Spleen (tissue), 11 donors: ENCODE measurements around the gene TRAPPC4. TPM values are rescaled to one million over a fixed set of nuclear protein-coding genes. Genes with fewer than 3 reads are reported as not detected.
"Not testable (repeated sequence)": the region's sequence is repeated elsewhere in the genome, so short reads cannot be mapped to it uniquely, and the experiment has no call there.

Experiments used
- DNase-seq: peaks from one replicate; pipeline ENCODE4 v3.0.0-alpha.2; 2020
- H3K27ac ChIP-seq, 8 donors: fragments of 200-600 bp; sonication (generic) in 7 of 8; 1 replicate in 4 of 8; 2 replicates in 4 of 8; pipeline versions ENCODE4 v1.5.0 to v1.8.0; 2016 to 2021; ENCODE audit warnings: inconsistent platforms in 4 of 8, mild to moderate bottlenecking in 4 of 8, moderate library complexity in 1 of 8
- H3K27me3 ChIP-seq, 7 donors: fragments of 200-600 bp; sonication (generic) in 6 of 7; replicated peaks in 1 of 7; 1 replicate in 4 of 7; 2 replicates in 3 of 7; pipeline versions ENCODE4 v1.5.0 to v1.8.0; 2016 to 2021; ENCODE audit warnings: inconsistent platforms in 3 of 7, mild to moderate bottlenecking in 1 of 7
- H3K36me3 ChIP-seq, 6 donors: fragments of 200-600 bp; sonication (generic) in 5 of 6; 1 replicate in 4 of 6; 2 replicates in 2 of 6; pipeline versions ENCODE4 v1.5.0 to v1.8.0; 2016 to 2021; ENCODE audit warnings: inconsistent platforms in 2 of 6
- H3K4me1 ChIP-seq, 6 donors: fragments of 200-600 bp; sonication (generic) in 5 of 6; 1 replicate in 3 of 6; 2 replicates in 3 of 6; pipeline versions ENCODE4 v1.5.0 to v1.8.0; 2016 to 2021; ENCODE audit warnings: inconsistent platforms in 3 of 6
- H3K4me3 ChIP-seq, 8 donors: fragments of 200-600 bp; sonication (generic) in 7 of 8; 1 replicate in 4 of 8; 2 replicates in 4 of 8; pipeline versions ENCODE4 v1.5.0 to v1.8.0; 2016 to 2021; ENCODE audit warnings: inconsistent platforms in 4 of 8, mild to moderate bottlenecking in 4 of 8, moderate library complexity in 2 of 8
- H3K9me3 ChIP-seq, 8 donors: fragments of 200-600 bp; sonication (generic) in 7 of 8; 1 replicate in 4 of 8; 2 replicates in 4 of 8; pipeline versions ENCODE4 v1.5.0 to v1.8.0; 2016 to 2021; ENCODE audit warnings: inconsistent platforms in 4 of 8
- CTCF ChIP-seq, 11 experiments: fragments of 200-600 bp in 7 of 11; fragments of 450-650 bp in 4 of 11; sonication (generic) in 4 of 11; IDR thresholded peaks in 8 of 11; conservative IDR thresholded peaks in 3 of 11; 1 replicate in 7 of 11; 2 replicates in 4 of 11; pipeline versions ENCODE4 v1.4.0 to v1.8.0; 2016 to 2021; ENCODE audit warnings: antibody characterized with exemption in 11 of 11, inconsistent platforms in 4 of 11, mild to moderate bottlenecking in 1 of 11
- POLR2A ChIP-seq, 3 donors: fragments of 450-650 bp; IDR thresholded peaks; one replicate each; pipeline ENCODE4 v1.5.1; 2017; ENCODE audit warnings: antibody characterized with exemption in 3 of 3, mild to moderate bottlenecking in 1 of 3
- POLR2AphosphoS5 ChIP-seq, 3 donors: sonication (generic); formaldehyde crosslinking; IDR thresholded peaks; one replicate each; pipeline ENCODE4 v1.5.1; 2017; ENCODE audit warnings: antibody characterized with exemption in 3 of 3
- whole genome bisulfite sequencing, 5 donors: extraction: QIAGEN DNeasy Blood & Tissue Kit in 3 of 5; methylation state at CpG; one replicate each; pipeline versions ENCODE4 v1.1.5 to v1.1.7; 2013 to 2018; 5-methylcytosine and 5-hydroxymethylcytosine counted together
- intact Hi-C: fragments of 100-400 bp; cut with DNase I; formaldehyde crosslinking; loops from one replicate; pipeline ENCODE4 v1.15.0; 2023; ENCODE audit warnings: low total_unique reads
- polyA plus RNA-seq, 3 donors: library from polyadenylated mRNA; stranded (reverse); fragments of 200-250 nt; gene quantifications; one replicate each; pipeline ENCODE4 v1.2.1, GENCODE V29; 2013
- total RNA-seq, 7 donors: library from RNA; depleted of rRNA in 3 of 7; stranded (reverse); fragments of >200 nt in 3 of 7; fragmentation: NEBNext Ultra II Directional in 4 of 7; extraction: Animal tissue kit (Norgen Biotek cat#: 25700) in 4 of 7; gene quantifications; one replicate each; pipeline versions ENCODE4 v1.1.0 to v1.2.1, GENCODE V29; 2016 to 2021
- donor health status: healthy with polysubstance abuse.
- donor health status: DM: no; HTN: no; CAD: no; lungs with moderate emphysema.
- donor health status: DM: no; HTN: no; CAD: no.
- donor health status: Bipolar disorder and iron deficiency.
- donor health status: healthy.
- donor health status: DM: no; HTN: no; CAD: no.
- donor health status: DM: yes; HTN: yes; CAD: no.

TRAPPC4 gene
- total and polyA plus RNA-seq, 10 donors = 33.1 to 61.8 (median 53.5) TPM

- H3K4me3 ChIP-seq = no peak overlapping the region
- H3K36me3 ChIP-seq = no peaks in the 10 kb centered on the region
- peaks cover 0 to 11% (median 4%) of the 10 kb centered on the region in 6 donors for H3K4me1 ChIP-seq
- 84 to 92% (median 88%) methylated on average over 2 of the region's 2 CpGs for WGBS, 5 donors
- H3K27me3 ChIP-seq = peaks cover 0 to 4% (median 0%) of the 10 kb centered on the region in 7 donors
- intact Hi-C loops = no loop called here
- no peak for DNase-seq
- no peaks in the 10 kb centered on the region for H3K9me3 ChIP-seq
- TF ChIP-seq POLR2AphosphoS5 (IDR thresholded peaks at IDR 0.05) = no peak
- no peak for TF ChIP-seq POLR2A (IDR thresholded peaks at IDR 0.05)
- TF ChIP-seq CTCF (IDR thresholded peaks at IDR 0.05 in 8 of 11, conservative IDR thresholded peaks at IDR 0.05 in 3 of 11) = no peak
- H3K27ac ChIP-seq = no peak overlapping the region
Observed at GRCh38 chr11:118984825-118985224, 33.7 kb upstream of the TRAPPC4 start.

GRCh38 chr11:118988280-118988679 lies 30.3 kb upstream of the TRAPPC4 start:
- H3K36me3 ChIP-seq = no peaks in the 10 kb centered on the region
- DNase-seq = peak; percentile 17
- 91 to 96% (median 93%) methylated on average over 5 of the region's 5 CpGs for WGBS, 5 donors
- no peaks in the 10 kb centered on the region for H3K9me3 ChIP-seq
- no peak overlapping the region for H3K27ac ChIP-seq
- TF ChIP-seq POLR2AphosphoS5 (IDR thresholded peaks at IDR 0.05) (no peak), POLR2A (IDR thresholded peaks at IDR 0.05) (no peak), CTCF (IDR thresholded peaks at IDR 0.05 in 8 of 11, conservative IDR thresholded peaks at IDR 0.05 in 3 of 11) (no peak)
- no peak overlapping the region for H3K4me3 ChIP-seq
- intact Hi-C loops = no loop called here
- no peaks in the 10 kb centered on the region for H3K4me1 ChIP-seq
- no peaks in the 10 kb centered on the region for H3K27me3 ChIP-seq

- WGBS, 5 donors = 94 to 98% (median 96%) methylated on average over 23 to 44 of the region's 44 CpGs
- H3K4me3 ChIP-seq, intact Hi-C loops, H3K4me1 ChIP-seq, H3K9me3 ChIP-seq, H3K27me3 ChIP-seq, H3K27ac ChIP-seq, H3K36me3 ChIP-seq: not testable (repeated sequence)
- DNase-seq = peak; percentile 29
Observed at GRCh38 chr11:118991486-118992038, 27.0 kb upstream of the TRAPPC4 start.

- H3K9me3 ChIP-seq = no peaks in the 10 kb centered on the region
- intact Hi-C loops = no loop called here
- TF ChIP-seq POLR2A (IDR thresholded peaks at IDR 0.05) (no peak), CTCF (IDR thresholded peaks at IDR 0.05 in 8 of 11, conservative IDR thresholded peaks at IDR 0.05 in 3 of 11) (peak in 2 of 11 experiments; percentile 19 to 28), POLR2AphosphoS5 (IDR thresholded peaks at IDR 0.05) (no peak)
- H3K27ac ChIP-seq = peak overlapping the region; percentile 67 to 90 (median 86)
- WGBS, 5 donors = 6 to 9% (median 8%) methylated on average over 22 of the region's 22 CpGs
- H3K4me3 ChIP-seq = peak overlapping the region; percentile 62 to 87 (median 81)
- no peaks in the 10 kb centered on the region for H3K27me3 ChIP-seq
- H3K4me1 ChIP-seq = peaks cover 17 to 53% (median 35%) of the 10 kb centered on the region in 6 donors
- DNase-seq = peak; percentile 73
- peaks cover 0 to 31% (median 15%) of the 10 kb centered on the region in 6 donors for H3K36me3 ChIP-seq
Observed at GRCh38 chr11:118996926-118997626, 21.5 kb upstream of the TRAPPC4 start.
